ENCODE data around the gene PTPRS. TPM values are rescaled to one million over a fixed set of nuclear protein-coding genes. Genes with fewer than 3 reads are reported as not detected.

The PTPRS gene
- total RNA-seq, 4 donors from 2014 or later: 182 to 387 (median 289) TPM

- DNase-seq: no peak
- 87 to 89% methylated on average over 7 of the region's 7 CpGs for WGBS, 2 donors
- Histone ChIP-seq H3K27me3 (no peaks in the 10 kb centered on the region), H3K27ac (no peak overlapping the region), H3K9me3 (no peaks in the 10 kb centered on the region), H3K36me3 (no peaks in the 10 kb centered on the region), H3K4me3 (replicated peaks in 1 of 3) (no peak overlapping the region), H3K4me1 (no peaks in the 10 kb centered on the region)
- no peak for TF ChIP-seq POLR2A (IDR thresholded peaks at IDR 0.05)
- TF ChIP-seq CTCF (IDR thresholded peaks at IDR 0.05): no peak
- intact Hi-C loops (cut with DNase I): no loop called here
These were observed 26.4 kb downstream of the PTPRS start for GRCh38 chr19:5314012-5314906.

GRCh38 chr19:5313307-5313706 is 27.3 kb downstream of the PTPRS start:
- Histone ChIP-seq H3K4me3 (replicated peaks in 1 of 3) (no peak overlapping the region), H3K27ac (no peak overlapping the region), H3K4me1 (no peaks in the 10 kb centered on the region), H3K27me3 (no peaks in the 10 kb centered on the region), H3K9me3 (no peaks in the 10 kb centered on the region), H3K36me3 (no peaks in the 10 kb centered on the region)
- no peak for DNase-seq
- TF ChIP-seq CTCF (IDR thresholded peaks at IDR 0.05): no peak
- TF ChIP-seq POLR2A (IDR thresholded peaks at IDR 0.05): no peak
- 8 to 21% methylated on average over 8 to 17 of the region's 17 CpGs for WGBS, 2 donors
- intact Hi-C loops (cut with DNase I): no loop called here

- no peaks in the 10 kb centered on the region for H3K36me3 ChIP-seq
- TF ChIP-seq POLR2A (IDR thresholded peaks at IDR 0.05): no peak
- TF ChIP-seq CTCF (IDR thresholded peaks at IDR 0.05): no peak
- H3K27ac ChIP-seq: no peak overlapping the region
- H3K4me3 ChIP-seq (replicated peaks in 1 of 3): no peak overlapping the region
- no peak for DNase-seq
- 95 to 97% methylated on average over 8 of the region's 8 CpGs for WGBS, 2 donors
- H3K27me3 ChIP-seq: no peaks in the 10 kb centered on the region
- intact Hi-C loops (cut with DNase I): no loop called here
- no peaks in the 10 kb centered on the region for H3K9me3 ChIP-seq
- H3K4me1 ChIP-seq: no peaks in the 10 kb centered on the region
These were observed 28.6 kb downstream of the PTPRS start for GRCh38 chr19:5312058-5312457.

GRCh38 chr19:5309438-5310204 is 31.0 kb downstream of the PTPRS start:
- Histone ChIP-seq H3K4me1 (no peaks in the 10 kb centered on the region), H3K4me3 (replicated peaks in 1 of 3) (no peak overlapping the region), H3K9me3 (no peaks in the 10 kb centered on the region), H3K27ac (no peak overlapping the region), H3K27me3 (no peaks in the 10 kb centered on the region), H3K36me3 (no peaks in the 10 kb centered on the region)
- 68 to 74% methylated on average over 17 of the region's 17 CpGs for WGBS, 2 donors
- DNase-seq: no peak
- TF ChIP-seq POLR2A (IDR thresholded peaks at IDR 0.05) (no peak), CTCF (IDR thresholded peaks at IDR 0.05) (no peak)
- intact Hi-C loops (cut with DNase I): no loop called here

All from thyroid gland (tissue), 4 donors.